Tibial nerve (tissue), 4 donors: ENCODE results near the gene RSBN1L. TPM values are rescaled to one million over a fixed set of nuclear protein-coding genes. Genes with fewer than 3 reads are reported as not detected.

Source experiments
- DNase-seq, 2 donors: peaks; one replicate each; pipeline ENCODE4 v3.0.0-alpha.2; 2019; ENCODE audit warnings: low spot score in 2 of 2
- H3K27ac ChIP-seq, 4 donors: fragments of 200-600 bp; sonication (generic) in 3 of 4; one replicate each; pipeline ENCODE4 v1.5.1; 2017 to 2019; ENCODE audit warnings: mild to moderate bottlenecking in 1 of 4
- H3K27me3 ChIP-seq, 2 donors: fragments of 200-600 bp; sonication (generic) in 1 of 2; one replicate each; pipeline versions ENCODE4 v1.5.1 to v1.6.0; 2017 to 2019
- H3K36me3 ChIP-seq, 3 donors: fragments of 200-600 bp; sonication (generic); one replicate each; pipeline ENCODE4 v1.5.1; 2018 to 2019
- H3K4me1 ChIP-seq, 4 donors: fragments of 200-600 bp; sonication (generic) in 3 of 4; one replicate each; pipeline ENCODE4 v1.5.1; 2017 to 2019
- H3K4me3 ChIP-seq, 4 donors: fragments of 200-600 bp; sonication (generic) in 3 of 4; one replicate each; pipeline ENCODE4 v1.5.1; 2017 to 2019; ENCODE audit warnings: mild to moderate bottlenecking in 1 of 4, moderate library complexity in 1 of 4
- H3K9me3 ChIP-seq, 4 donors: fragments of 200-600 bp; sonication (generic) in 3 of 4; one replicate each; pipeline ENCODE4 v1.5.1; 2017 to 2019
- CTCF ChIP-seq, 5 experiments: fragments of 200-600 bp in 3 of 5; fragments of 450-650 bp in 2 of 5; sonication (generic) in 3 of 5; IDR thresholded peaks; one replicate each; pipeline ENCODE4 v1.5.1; 2016 to 2019; ENCODE audit warnings: antibody characterized with exemption in 5 of 5, mild to moderate bottlenecking in 3 of 5, moderate library complexity in 2 of 5
- EP300 ChIP-seq, 2 donors: sonication (generic); formaldehyde crosslinking; IDR thresholded peaks; one replicate each; pipeline ENCODE4 v1.6.1; 2017; ENCODE audit warnings: antibody characterized with exemption in 2 of 2, mild to moderate bottlenecking in 1 of 2
- POLR2A ChIP-seq, 2 donors: fragments of 450-650 bp; IDR thresholded peaks; one replicate each; pipeline ENCODE4 v1.6.1; 2017; ENCODE audit warnings: antibody characterized with exemption in 2 of 2, mild to moderate bottlenecking in 2 of 2, moderate library complexity in 2 of 2
- WGBS, 2 donors: methylation state at CpG; one replicate each; pipeline ENCODE4 v1.1.5; 2018; 5-methylcytosine and 5-hydroxymethylcytosine counted together
- total RNA-seq, 4 donors: library from RNA; depleted of rRNA; stranded (reverse); fragments of >200 nt; gene quantifications; one replicate each; pipeline ENCODE4 v1.1.0, GENCODE V29; 2016

Gene RSBN1L
- total RNA-seq, 4 donors from 2014 or later, result 15.6 to 33.9 (median 29.1) TPM

DNA sequence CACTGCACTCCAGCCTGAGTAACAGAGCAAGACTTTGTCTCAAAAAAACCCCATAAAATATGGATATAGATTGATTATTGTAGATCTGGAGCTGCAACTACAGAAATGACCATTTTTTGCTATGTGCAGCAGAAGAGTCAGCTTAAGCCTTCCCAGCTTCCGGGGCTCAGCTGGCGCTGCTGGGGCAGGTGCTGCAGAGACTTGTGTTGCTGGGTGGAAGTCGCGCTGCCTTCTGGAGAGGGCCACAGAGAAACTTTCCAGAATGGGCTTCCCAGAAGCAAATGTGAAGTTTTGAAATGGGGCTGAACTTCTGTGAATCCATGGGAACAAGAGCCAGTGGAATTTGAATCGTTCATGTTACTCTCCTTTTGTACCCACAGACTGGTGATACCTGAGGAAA lies 37.3 kb upstream of the RSBN1L start:
- Histone ChIP-seq H3K27me3 (no peaks in the 10 kb centered on the region), H3K4me3 (no peak overlapping the region), H3K9me3 (no peaks in the 10 kb centered on the region), H3K4me1 (no peaks in the 10 kb centered on the region), H3K27ac (no peak overlapping the region), H3K36me3 (peaks cover 0 to 59% (median 0%) of the 10 kb centered on the region in 3 donors)
- 94 to 96% methylated on average over 5 of the region's 5 CpGs for WGBS, 2 donors
- TF ChIP-seq POLR2A (IDR thresholded peaks at IDR 0.05) (no peak), EP300 (IDR thresholded peaks at IDR 0.05) (no peak), CTCF (IDR thresholded peaks at IDR 0.05) (no peak)
- no peak for DNase-seq

GRCh38 chr7:77661816-77662215 lies 34.4 kb upstream of the RSBN1L start:
- no peak overlapping the region for H3K4me3 ChIP-seq
- no peak for TF ChIP-seq CTCF (IDR thresholded peaks at IDR 0.05)
- no peak for TF ChIP-seq POLR2A (IDR thresholded peaks at IDR 0.05)
- TF ChIP-seq EP300 (IDR thresholded peaks at IDR 0.05), result no peak
- WGBS, 2 donors, result 89 to 91% methylated on average over 5 of the region's 5 CpGs
- DNase-seq, result no peak
- H3K36me3 ChIP-seq, result peaks cover 0 to 58% (median 0%) of the 10 kb centered on the region in 3 donors
- H3K27ac ChIP-seq, result no peak overlapping the region
- no peaks in the 10 kb centered on the region for H3K9me3 ChIP-seq
- no peaks in the 10 kb centered on the region for H3K4me1 ChIP-seq
- no peaks in the 10 kb centered on the region for H3K27me3 ChIP-seq

DNA sequence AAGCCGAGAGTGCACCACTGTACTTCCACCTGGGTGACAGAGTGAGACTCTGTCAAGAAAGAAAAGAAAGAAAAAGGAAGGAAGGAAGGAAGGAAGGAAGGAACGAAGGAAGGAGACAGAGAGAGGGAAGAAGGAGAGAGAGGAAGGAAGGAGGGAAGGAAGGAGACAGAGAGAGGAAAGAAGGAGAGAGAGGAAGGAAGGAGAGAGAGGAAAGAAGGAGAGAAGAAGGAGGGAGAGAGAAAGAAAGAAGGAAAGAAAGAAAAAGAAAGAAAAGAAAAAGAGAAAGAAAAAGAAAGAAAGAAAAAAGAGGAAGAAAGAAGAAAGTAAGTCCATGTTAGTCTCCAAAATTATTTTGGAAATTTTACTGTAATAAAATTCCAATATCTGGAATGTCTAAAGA lies 33.4 kb upstream of the RSBN1L start:
- H3K4me1 ChIP-seq, result peaks cover 0 to 7% (median 0%) of the 10 kb centered on the region in 4 donors
- no peak for DNase-seq
- no peak for TF ChIP-seq POLR2A (IDR thresholded peaks at IDR 0.05)
- TF ChIP-seq CTCF (IDR thresholded peaks at IDR 0.05), result no peak
- no peak overlapping the region for H3K4me3 ChIP-seq
- H3K9me3 ChIP-seq, result no peaks in the 10 kb centered on the region
- H3K36me3 ChIP-seq, result peaks cover 0 to 61% (median 0%) of the 10 kb centered on the region in 3 donors
- WGBS, 2 donors, result 94 to 99% methylated on average over 2 of the region's 2 CpGs
- H3K27ac ChIP-seq, result no peak overlapping the region
- H3K27me3 ChIP-seq, result no peaks in the 10 kb centered on the region

DNA sequence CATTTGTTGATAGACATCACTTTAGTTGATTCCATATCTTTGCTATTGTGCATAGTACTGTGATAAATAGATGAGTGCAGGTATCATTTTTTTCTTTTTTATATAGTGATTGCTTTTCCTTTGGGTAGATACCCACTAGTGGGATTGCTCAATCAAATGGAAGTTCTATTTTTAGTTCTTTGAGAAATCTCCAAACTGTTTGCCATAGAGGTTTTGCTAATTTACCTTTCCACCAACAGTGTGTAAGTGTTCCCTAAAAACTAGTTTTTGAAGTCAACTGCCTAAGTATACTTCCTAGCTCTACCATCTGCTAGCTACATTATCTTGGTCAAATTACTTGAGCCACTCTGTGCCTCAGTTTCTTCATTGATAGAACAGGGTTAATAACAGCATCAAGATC lies 31.5 kb upstream of the RSBN1L start:
- no peaks in the 10 kb centered on the region for H3K9me3 ChIP-seq
- no peak overlapping the region for H3K27ac ChIP-seq
- peaks cover 0 to 52% (median 0%) of the 10 kb centered on the region in 3 donors for H3K36me3 ChIP-seq
- DNase-seq, result no peak
- no peak overlapping the region for H3K4me3 ChIP-seq
- H3K27me3 ChIP-seq, result no peaks in the 10 kb centered on the region
- peaks cover 0 to 7% (median 0%) of the 10 kb centered on the region in 4 donors for H3K4me1 ChIP-seq
- TF ChIP-seq CTCF (IDR thresholded peaks at IDR 0.05), result no peak
- no peak for TF ChIP-seq EP300 (IDR thresholded peaks at IDR 0.05)
- TF ChIP-seq POLR2A (IDR thresholded peaks at IDR 0.05), result no peak

GRCh38 chr7:77665161-77665560 lies 31.1 kb upstream of the RSBN1L start:
- no peak for DNase-seq
- Histone ChIP-seq H3K9me3 (no peaks in the 10 kb centered on the region), H3K36me3 (peaks cover 0 to 49% (median 0%) of the 10 kb centered on the region in 3 donors), H3K4me1 (peaks cover 0 to 7% (median 0%) of the 10 kb centered on the region in 4 donors), H3K27ac (no peak overlapping the region), H3K4me3 (no peak overlapping the region), H3K27me3 (no peaks in the 10 kb centered on the region)
- TF ChIP-seq CTCF (IDR thresholded peaks at IDR 0.05) (no peak), POLR2A (IDR thresholded peaks at IDR 0.05) (no peak), EP300 (IDR thresholded peaks at IDR 0.05) (no peak)
